ENCODE data around the gene NR1D2. TPM values are rescaled to one million over a fixed set of nuclear protein-coding genes. Genes with fewer than 3 reads are reported as not detected.
"Not testable (repeated sequence)": the region's sequence is repeated elsewhere in the genome, so short reads cannot be mapped to it uniquely, and the experiment has no call there.

Gene NR1D2
- total RNA-seq, 1 donor from 2014 or later, result 20.7 TPM

GRCh38 chr3:23909341-23909740 lies 35.7 kb upstream of the NR1D2 start:
- H3K4me1 ChIP-seq (ENCODE audit: insufficient read depth, low read length), result no peaks in the 10 kb centered on the region
- H3K9me3 ChIP-seq (ENCODE audit: insufficient read depth, low read depth, low read length), result no peaks in the 10 kb centered on the region
- H3K4me2 ChIP-seq (ENCODE audit: low read length), result no peak overlapping the region
- no peaks in the 10 kb centered on the region for H4K20me1 ChIP-seq (ENCODE audit: insufficient read depth, low read length)
- H3K4me3 ChIP-seq (ENCODE audit: insufficient read depth, low read depth, low read length), result no peak overlapping the region
- H3K9ac ChIP-seq (ENCODE audit: low read length), result no peak overlapping the region
- Mint-ChIP-seq H3K4me3 (ENCODE audit: unreplicated experiment) (no peak overlapping the region), H3K36me3 (ENCODE audit: low read depth, unreplicated experiment) (peaks cover 4% of the 10 kb centered on the region), H3K9me3 (ENCODE audit: unreplicated experiment) (no peaks in the 10 kb centered on the region), H3K4me1 (ENCODE audit: low read depth, unreplicated experiment) (peaks cover 1% of the 10 kb centered on the region), H3K27ac (ENCODE audit: unreplicated experiment) (no peak overlapping the region), H3K27me3 (ENCODE audit: low read depth, unreplicated experiment) (no peaks in the 10 kb centered on the region)
- no peak for TF ChIP-seq EZH2 (IDR thresholded peaks at IDR 0.05; ENCODE audit: insufficient read depth, low read length)
- TF ChIP-seq, protein P1, sequence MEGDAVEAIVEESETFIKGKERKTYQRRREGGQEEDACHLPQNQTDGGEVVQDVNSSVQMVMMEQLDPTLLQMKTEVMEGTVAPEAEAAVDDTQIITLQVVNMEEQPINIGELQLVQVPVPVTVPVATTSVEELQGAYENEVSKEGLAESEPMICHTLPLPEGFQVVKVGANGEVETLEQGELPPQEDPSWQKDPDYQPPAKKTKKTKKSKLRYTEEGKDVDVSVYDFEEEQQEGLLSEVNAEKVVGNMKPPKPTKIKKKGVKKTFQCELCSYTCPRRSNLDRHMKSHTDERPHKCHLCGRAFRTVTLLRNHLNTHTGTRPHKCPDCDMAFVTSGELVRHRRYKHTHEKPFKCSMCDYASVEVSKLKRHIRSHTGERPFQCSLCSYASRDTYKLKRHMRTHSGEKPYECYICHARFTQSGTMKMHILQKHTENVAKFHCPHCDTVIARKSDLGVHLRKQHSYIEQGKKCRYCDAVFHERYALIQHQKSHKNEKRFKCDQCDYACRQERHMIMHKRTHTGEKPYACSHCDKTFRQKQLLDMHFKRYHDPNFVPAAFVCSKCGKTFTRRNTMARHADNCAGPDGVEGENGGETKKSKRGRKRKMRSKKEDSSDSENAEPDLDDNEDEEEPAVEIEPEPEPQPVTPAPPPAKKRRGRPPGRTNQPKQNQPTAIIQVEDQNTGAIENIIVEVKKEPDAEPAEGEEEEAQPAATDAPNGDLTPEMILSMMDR (IDR thresholded peaks at IDR 0.05; ENCODE audit: insufficient read depth, low read depth, low read length), result no peak
- no peak overlapping the region for H3K27ac ChIP-seq (ENCODE audit: low read depth, low read length)
- H3K27me3 ChIP-seq (ENCODE audit: insufficient read depth, low read length), result no peaks in the 10 kb centered on the region
- FAIRE-seq (no peak), DNase-seq (ENCODE audit: low read depth) (no peak)
- no peaks in the 10 kb centered on the region for H3K36me3 ChIP-seq (ENCODE audit: insufficient read depth, low read length)
- H3K79me2 ChIP-seq (ENCODE audit: insufficient read depth, low read length), result peaks cover 8% of the 10 kb centered on the region
- H2AFZ ChIP-seq (ENCODE audit: low read depth, low read length), result no peak overlapping the region

DNA sequence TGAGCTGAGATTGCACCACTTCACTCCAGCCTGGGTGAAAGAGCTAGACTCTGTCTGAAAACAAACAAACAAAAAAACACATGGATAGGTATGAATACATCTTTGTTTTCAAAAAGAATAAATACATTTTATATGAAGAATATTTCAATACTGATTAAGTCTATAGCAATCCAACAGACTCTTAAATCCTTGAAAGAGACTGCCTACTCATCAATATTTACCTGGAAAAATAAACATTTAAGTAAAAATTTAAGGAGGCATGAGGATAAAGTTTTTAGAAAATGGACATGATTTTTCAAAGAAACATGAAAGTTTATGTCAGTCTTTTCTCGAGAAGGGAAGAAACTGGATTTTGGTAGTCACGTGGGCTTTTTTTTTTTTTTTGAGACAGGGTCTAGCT lies 33.7 kb upstream of the NR1D2 start:
- peaks cover 10% of the 10 kb centered on the region for H3K4me1 ChIP-seq (ENCODE audit: insufficient read depth, low read length)
- no peaks in the 10 kb centered on the region for H3K36me3 ChIP-seq (ENCODE audit: insufficient read depth, low read length)
- peaks cover 4% of the 10 kb centered on the region for H3K36me3 Mint-ChIP-seq (ENCODE audit: low read depth, unreplicated experiment)
- H3K27me3 Mint-ChIP-seq (ENCODE audit: low read depth, unreplicated experiment), result no peaks in the 10 kb centered on the region
- no peak overlapping the region for H3K4me3 ChIP-seq (ENCODE audit: insufficient read depth, low read depth, low read length)
- no peak overlapping the region for H2AFZ ChIP-seq (ENCODE audit: low read depth, low read length)
- no peaks in the 10 kb centered on the region for H3K9me3 Mint-ChIP-seq (ENCODE audit: unreplicated experiment)
- peaks cover 24% of the 10 kb centered on the region for H3K79me2 ChIP-seq (ENCODE audit: insufficient read depth, low read length)
- no peaks in the 10 kb centered on the region for H3K9me3 ChIP-seq (ENCODE audit: insufficient read depth, low read depth, low read length)
- TF ChIP-seq, protein P1 (IDR thresholded peaks at IDR 0.05; ENCODE audit: insufficient read depth, low read depth, low read length), result no peak
- no peak for TF ChIP-seq EZH2 (IDR thresholded peaks at IDR 0.05; ENCODE audit: insufficient read depth, low read length)
- H3K27ac ChIP-seq (ENCODE audit: low read depth, low read length), result no peak overlapping the region
- H3K4me3 Mint-ChIP-seq (ENCODE audit: unreplicated experiment), result no peak overlapping the region
- no peak for FAIRE-seq
- H3K4me1 Mint-ChIP-seq (ENCODE audit: low read depth, unreplicated experiment), result peaks cover 11% of the 10 kb centered on the region
- H3K4me2 ChIP-seq (ENCODE audit: low read length), result no peak overlapping the region
- peaks cover 5% of the 10 kb centered on the region for H4K20me1 ChIP-seq (ENCODE audit: insufficient read depth, low read length)
- H3K27me3 ChIP-seq (ENCODE audit: insufficient read depth, low read length), result no peaks in the 10 kb centered on the region
- DNase-seq (ENCODE audit: low read depth), result no peak
- no peak overlapping the region for H3K9ac ChIP-seq (ENCODE audit: low read length)
- H3K27ac Mint-ChIP-seq (ENCODE audit: unreplicated experiment), result no peak overlapping the region

DNA sequence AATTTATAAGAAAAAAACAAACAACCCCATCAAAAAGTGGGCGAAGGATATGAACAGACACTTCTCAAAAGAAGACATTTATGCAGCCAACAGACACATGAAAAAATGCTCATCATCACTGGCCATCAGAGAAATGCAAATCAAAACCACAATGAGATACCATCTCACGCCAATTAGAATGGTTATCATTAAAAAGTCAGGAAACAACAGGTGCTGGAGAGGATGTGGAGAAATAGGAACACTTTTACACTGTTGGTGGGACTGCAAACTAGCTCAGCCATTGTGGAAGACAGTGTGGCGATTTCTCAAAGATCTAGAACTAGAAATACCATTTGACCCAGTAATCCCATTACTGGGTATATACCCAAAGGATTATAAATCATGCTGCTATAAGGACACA lies 32.8 kb upstream of the NR1D2 start:
- H3K4me2 ChIP-seq (ENCODE audit: low read length); H3K27me3 ChIP-seq (ENCODE audit: insufficient read depth, low read length); FAIRE-seq; H3K9me3 ChIP-seq (ENCODE audit: insufficient read depth, low read depth, low read length); H3K4me3 ChIP-seq (ENCODE audit: insufficient read depth, low read depth, low read length); H4K20me1 ChIP-seq (ENCODE audit: insufficient read depth, low read length); H3K27me3 Mint-ChIP-seq (ENCODE audit: low read depth, unreplicated experiment); H3K9me3 Mint-ChIP-seq (ENCODE audit: unreplicated experiment); H3K36me3 Mint-ChIP-seq (ENCODE audit: low read depth, unreplicated experiment); H2AFZ ChIP-seq (ENCODE audit: low read depth, low read length); H3K27ac ChIP-seq (ENCODE audit: low read depth, low read length); H3K9ac ChIP-seq (ENCODE audit: low read length); H3K36me3 ChIP-seq (ENCODE audit: insufficient read depth, low read length); H3K27ac Mint-ChIP-seq (ENCODE audit: unreplicated experiment); DNase-seq (ENCODE audit: low read depth); H3K4me3 Mint-ChIP-seq (ENCODE audit: unreplicated experiment); H3K4me1 ChIP-seq (ENCODE audit: insufficient read depth, low read length): not testable (repeated sequence)
- peaks cover 31% of the 10 kb centered on the region for H3K79me2 ChIP-seq (ENCODE audit: insufficient read depth, low read length)
- H3K4me1 Mint-ChIP-seq (ENCODE audit: low read depth, unreplicated experiment), result peaks cover 11% of the 10 kb centered on the region
